HG02973 (cell line): ENCODE measurements around the gene ZNF513.
A peak's percentile ranks its signal among the peaks of the same experiment; 100 is the strongest.
"Not testable (repeated sequence)": the region's sequence is repeated elsewhere in the genome, so short reads cannot be mapped to it uniquely, and the experiment has no call there.

Source experiments
- ATAC-seq: cut with Tn5 transposase; IDR thresholded peaks from one replicate; pipeline ENCODE4 v1.9.1; 2021; ENCODE audit warnings: moderate library complexity; ENCODE audit not compliant: unreplicated experiment

Gene ZNF513

DNA sequence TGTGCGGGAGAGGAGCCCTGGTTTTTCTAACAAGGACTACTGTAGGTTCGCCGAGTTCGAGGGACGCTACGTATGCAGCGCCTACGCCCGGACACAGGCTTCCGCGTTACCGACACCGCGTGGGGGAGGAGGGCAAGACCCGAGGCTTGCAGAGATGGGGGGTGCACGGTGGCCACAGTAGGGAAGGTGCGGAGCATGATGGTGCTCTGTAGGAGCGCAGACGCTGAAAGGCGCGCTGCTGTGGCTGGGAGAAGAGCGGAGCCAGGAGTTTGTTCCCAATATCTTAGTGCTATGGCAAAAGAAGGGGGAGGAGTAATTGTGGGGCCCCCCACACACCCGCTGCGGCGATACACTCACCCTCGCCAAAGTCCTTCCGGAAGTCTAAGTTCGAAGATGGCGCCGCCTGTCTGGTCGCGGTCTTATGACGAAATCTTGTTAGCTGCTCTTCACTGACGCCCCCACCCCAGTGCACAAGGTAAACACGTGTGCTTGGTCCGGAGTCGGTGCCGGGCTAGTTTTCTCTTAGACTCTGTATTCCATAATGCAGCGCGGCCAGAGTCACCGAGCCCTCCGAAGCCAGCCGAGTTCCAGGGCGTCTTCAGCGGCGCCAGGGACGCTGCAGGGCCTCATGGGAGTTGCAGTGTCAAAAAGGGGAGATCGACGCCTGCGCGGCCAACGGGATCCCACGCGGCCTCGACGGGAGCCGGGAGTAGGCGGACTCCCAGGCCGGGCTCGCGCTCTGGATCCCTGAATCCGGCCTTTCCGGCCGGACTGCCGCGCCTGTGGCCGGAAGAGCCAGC lies 24.0 kb downstream of the ZNF513 start, which contains the start of gene GTF3C2:
TSS of gene GTF3C2 (minus strand) at position 383 of the 800 bp plus-strand sequence. CDS start 13,210 bp downstream, outside the sequence.
- peak; percentile 68 for ATAC-seq

DNA sequence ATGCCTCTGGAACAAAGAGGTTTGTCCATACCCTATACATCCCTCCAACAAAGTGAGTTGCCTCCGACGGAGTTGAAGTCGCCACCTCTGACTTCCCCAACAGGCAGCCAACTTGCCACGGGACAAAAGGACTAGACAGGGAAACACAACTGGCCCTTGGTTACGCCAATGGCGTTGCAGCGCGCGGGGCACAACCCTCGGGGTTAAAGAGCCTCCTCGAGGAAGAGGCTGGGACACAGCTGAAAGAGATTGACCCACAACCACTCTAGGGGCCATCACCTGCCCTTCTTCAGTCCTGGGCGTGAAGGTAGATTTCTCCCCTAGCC lies 24.5 kb downstream of the ZNF513 start:
- ATAC-seq = peak; percentile 28

DNA sequence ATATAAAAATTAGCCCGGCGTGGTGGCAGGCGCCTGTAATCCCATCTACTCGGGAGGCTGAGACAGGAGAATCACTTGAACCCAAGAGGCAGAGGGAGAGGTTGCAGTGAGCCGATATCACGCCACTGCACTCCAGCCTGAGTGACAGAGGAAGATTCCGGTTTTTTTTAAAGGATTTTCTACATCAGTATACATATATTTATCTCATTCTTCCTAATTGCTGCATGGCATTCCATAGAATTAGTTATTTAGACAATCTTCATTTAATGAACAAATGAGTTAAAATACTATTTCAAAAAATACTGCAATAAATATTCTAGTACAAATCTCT lies 26.0 kb downstream of the ZNF513 start:
- no peak for ATAC-seq

DNA sequence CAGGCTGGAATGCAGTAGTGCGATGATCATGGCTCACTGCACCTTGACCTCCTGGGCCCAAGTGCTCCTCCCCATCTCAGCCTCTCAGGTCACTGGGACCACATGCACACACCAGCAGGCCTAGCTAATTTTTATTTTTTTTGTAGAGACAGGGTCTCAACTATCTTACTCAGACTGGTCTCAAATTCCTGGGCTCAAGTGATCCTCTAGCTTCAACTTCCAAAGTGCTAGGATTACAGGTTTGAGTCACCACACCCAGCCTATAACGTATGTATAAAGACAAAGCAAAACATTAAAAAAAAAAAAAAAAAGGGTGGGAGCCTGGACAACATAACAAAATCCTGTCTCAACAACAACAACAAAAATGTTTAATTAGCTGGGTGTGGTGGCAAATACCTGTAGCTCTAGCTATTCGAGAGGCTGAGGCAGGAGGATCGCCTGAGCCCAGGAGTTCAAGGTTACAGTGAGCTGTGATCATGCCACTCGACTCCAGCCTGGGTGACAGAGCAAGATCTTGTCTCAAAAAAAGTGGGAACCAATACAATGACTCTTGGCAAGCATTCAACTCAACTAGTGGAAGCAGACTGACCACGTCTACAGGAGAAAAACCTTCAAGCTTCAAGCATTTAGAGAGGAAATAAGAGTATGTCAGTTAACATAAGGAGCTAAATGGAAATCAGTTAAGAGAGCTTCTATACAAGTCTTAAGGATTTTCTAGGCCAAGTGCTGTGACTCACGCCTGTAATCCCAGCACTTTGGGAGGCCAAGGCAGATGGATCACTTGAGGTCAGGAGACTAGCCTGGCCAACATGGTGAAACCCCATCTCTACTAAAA lies 26.6 kb downstream of the ZNF513 start:
- ATAC-seq = no peak

GRCh38 chr2:27353386-27353761 lies 27.2 kb downstream of the ZNF513 start:
- ATAC-seq = not testable (repeated sequence)

- no peak for ATAC-seq
Observed at GRCh38 chr2:27351802-27352598, 28.5 kb downstream of the ZNF513 start.

GRCh38 chr2:27350106-27350693 lies 30.3 kb downstream of the ZNF513 start:
- ATAC-seq = no peak

DNA sequence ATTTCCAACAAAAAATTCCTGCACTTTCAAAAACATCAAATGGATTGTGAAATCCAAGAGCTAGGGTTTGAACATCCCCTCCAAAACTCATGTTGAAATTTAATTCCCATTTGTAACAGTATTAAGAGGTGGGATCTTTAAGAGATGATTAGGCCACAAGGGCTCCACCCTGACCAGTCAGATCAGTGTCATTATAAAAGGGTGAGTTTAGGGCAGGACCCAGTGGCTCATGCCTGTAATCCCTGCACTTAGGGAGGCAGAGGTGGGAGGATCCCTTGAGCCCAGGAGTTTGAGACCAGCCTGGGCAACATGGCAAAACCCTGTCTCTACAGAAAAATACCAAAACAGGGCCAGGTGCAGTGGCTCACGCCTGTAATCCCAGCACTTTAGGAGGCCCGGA lies 32.9 kb downstream of the ZNF513 start:
- ATAC-seq = no peak

DNA sequence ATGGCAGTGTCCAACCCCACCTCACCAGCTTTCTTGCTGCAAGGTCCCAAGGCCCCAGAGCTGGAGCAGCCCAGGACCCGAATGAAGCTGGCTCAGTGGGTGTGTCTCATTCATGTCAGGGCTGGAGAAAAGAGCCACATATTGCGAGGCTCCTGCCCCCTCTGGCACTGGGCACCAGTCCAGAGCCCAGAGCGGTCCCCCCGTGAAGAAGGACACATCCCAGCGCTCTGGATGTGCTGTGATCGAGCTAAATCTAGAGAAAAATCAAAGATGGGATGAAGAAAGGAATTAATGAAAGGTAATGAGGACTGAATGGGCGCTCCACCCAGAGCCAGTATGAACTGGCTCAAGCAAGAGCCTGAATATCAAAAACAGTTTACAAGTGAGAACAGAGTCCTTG lies 44.4 kb downstream of the ZNF513 start:
- ATAC-seq = no peak

DNA sequence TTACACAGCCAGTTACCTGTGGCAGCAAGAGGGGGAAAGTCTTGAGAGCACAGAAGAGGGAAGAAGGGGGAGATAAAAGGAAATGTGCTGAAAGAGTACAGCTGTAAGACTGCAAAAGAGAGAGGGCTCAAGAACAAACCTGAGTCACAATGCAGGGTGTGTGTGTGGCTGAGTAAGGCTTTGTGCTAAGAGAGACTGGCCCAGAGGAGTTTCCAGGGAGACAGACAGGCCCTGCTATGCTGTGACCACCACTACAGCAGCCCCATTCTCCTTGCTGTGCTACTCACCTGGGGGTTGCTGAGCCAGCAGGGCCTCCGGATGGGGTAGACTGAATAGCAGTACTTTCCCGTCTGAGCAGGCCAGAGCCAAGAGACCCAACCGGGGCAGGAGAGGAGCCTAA lies 45.2 kb downstream of the ZNF513 start:
- ATAC-seq = no peak
